NCI-H128 (cell line): ENCODE data around the gene THSD4.

Experiments
- DNase-seq: peaks from one replicate; lab custom pipeline; 2025; ENCODE audit not compliant: unreplicated experiment; lab: John Stamatoyannopoulos, UW

The THSD4 gene

DNA sequence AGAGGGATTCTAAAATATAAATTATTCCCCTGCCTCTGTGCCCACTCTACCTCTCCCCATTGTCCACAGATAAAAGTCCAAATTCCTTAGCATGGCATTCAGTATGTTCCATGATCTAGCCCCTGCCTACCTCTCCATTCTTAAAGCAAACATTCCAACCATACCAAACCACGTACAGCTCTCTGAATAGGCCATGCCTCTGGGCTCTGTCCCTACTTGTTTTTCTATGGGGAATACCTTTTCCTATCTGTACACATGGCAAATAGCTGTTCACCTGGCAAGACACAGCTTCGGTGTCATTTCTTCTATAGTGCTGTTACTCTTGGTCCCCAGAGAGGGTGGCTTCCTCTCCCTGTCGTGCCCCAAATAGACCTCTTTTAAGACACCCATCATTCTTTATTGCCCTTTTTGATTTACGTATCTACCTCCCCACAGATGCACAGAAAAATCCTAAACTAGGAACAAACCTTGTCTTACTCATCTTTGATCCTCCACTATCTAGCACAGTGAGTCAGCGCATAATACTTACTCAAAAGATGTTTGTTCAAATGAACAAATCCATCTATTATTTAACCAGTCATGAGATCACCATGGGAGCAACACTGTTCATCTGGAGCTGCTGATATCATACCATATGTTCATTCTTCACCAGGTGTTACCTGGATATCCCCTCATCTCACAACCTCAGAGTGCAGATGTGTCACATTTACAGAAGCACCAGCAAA lies 329.8 kb downstream of the THSD4 start:
- DNase-seq = no peak

GRCh38 chr15:71447328-71448250 lies 332.3 kb downstream of the THSD4 start:
- no peak for DNase-seq

- peak; percentile 30 for DNase-seq
These were observed 333.4 kb downstream of the THSD4 start for GRCh38 chr15:71448688-71449114.

GRCh38 chr15:71449363-71449762 lies 334.1 kb downstream of the THSD4 start:
- no peak for DNase-seq

DNA sequence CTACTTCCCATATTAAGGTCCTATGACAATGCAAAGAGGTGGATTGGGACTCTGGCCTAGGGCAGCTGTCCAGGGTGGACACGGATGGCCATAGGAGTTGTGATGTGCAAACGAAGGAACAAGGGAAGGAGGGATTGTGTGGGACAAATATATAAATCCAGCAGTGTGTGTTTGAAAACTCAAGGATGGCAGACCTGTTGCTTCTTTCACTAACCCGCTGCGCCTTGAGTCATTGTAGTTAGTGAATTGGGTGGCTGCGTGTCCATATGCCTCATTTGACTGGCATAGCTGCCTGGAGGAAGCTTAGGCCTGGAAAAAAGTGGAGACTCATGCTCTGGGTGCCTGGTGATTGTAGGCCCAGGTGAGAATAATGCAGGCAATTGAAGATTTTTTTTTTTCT lies 334.7 kb downstream of the THSD4 start:
- DNase-seq = no peak

GRCh38 chr15:71451130-71451529 lies 335.9 kb downstream of the THSD4 start:
- no peak for DNase-seq

GRCh38 chr15:71452893-71453292 lies 337.6 kb downstream of the THSD4 start:
- DNase-seq = no peak

DNA sequence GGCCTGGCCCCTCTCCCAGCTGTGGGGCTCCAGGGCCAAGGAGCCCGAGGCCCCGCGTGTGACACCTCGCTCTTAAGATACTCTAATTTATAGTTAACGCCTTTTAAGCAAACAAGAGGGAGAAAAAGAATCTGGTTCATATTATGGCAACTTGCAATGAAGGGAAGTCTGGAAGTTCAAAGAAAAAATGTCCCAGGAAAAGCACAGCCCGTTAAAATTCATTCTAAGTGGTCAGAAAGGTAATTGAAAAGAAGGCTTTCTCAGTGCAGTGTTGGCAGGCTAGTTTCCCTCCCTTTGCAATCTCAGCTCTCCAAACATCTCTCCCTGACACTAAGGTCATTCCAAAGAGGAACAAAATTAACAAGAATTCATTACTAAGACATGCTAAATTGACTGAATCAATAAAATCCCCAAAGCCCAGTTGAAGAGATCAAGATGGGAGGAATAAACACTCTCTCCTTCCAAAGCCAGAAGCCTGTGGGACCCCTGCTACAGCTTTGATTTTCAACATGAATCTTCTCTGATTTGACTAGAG lies 339.3 kb downstream of the THSD4 start:
- DNase-seq = no peak

DNA sequence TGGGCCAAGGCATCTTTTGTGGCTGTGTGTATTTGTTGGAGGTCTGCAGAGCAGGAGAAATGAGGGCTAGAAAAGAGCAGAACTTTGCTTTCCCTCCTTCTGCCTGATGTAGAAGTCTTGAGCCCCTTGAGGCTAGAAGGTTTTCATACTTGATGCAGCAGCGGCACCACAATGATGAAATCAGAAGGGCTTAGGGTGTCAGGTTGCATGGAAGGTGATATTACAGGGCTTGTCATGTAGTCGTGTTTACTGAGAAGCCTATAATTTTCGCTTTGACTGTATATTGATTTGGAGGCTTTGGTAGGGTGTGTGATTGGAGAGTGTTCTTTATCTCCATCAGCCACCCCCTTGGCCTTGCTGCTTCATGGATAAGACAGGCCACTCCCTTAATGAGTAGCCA lies 339.8 kb downstream of the THSD4 start:
- DNase-seq = no peak

DNA sequence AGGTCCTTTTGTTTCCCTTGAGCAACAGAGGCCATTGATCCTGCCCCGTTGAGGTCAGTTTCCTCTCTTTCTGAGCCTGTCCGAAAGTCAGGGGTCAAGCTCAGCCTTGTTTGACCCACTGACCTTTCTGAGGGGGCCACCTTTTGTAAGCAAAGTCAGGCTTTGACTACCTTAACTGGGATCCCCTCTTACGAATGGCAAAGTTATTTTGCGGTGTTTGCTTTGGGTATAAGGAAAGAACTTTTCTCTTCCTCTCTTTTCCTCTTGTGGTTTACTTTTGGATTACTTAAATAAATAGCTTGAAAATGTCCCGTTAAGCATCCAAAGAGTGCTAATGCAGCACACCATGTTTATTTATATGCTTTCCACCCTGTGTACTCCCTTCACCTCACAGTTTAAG lies 340.6 kb downstream of the THSD4 start:
- no peak for DNase-seq

- DNase-seq = no peak
These were observed 341.1 kb downstream of the THSD4 start for GRCh38 chr15:71456362-71456761.

- no peak for DNase-seq
These were observed 341.5 kb downstream of the THSD4 start for GRCh38 chr15:71456811-71457210.

GRCh38 chr15:71458089-71458660 lies 342.9 kb downstream of the THSD4 start:
- no peak for DNase-seq

GRCh38 chr15:71461748-71462147 lies 346.5 kb downstream of the THSD4 start:
- DNase-seq = no peak

DNA sequence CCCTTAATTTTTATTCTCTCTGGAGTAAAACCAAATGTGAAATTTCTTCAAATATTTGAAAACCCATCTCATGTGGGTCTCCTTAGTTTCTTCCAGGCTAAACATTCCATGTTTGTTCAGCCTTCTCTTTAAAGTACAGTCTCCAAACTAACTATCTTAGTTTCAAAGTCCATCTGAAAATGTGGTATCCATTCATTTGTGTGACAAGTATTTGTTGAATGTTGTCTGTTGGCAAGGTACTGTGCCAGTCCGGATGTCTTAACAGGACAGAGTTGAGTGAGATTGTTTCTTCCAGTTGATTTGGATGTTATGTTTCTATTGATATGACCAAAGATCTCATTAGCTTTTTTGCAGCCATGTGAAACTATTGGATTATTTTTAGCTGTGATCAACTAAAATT lies 347.4 kb downstream of the THSD4 start:
- DNase-seq = no peak

- no peak for DNase-seq
These were observed 347.9 kb downstream of the THSD4 start for GRCh38 chr15:71463156-71463665.

GRCh38 chr15:71465131-71465955 lies 350.1 kb downstream of the THSD4 start:
- no peak for DNase-seq

DNA sequence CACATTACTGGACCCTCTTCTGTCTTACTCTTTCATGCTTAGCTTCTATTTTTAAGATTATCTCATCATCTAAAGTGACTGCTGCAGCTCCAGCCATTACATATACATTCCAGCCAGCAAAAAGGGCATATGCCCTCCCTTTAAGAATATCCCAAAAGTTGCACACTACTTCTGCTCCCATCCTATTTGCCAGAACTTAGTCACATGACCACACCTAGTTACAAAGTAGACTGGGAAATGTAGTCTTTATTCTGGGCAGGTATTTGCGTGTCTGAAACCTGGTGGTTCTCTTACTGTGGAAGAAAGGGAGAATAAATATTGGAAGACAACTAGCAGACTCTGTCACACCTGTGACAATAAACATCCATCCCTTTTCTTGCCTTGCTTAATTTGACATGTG lies 353.4 kb downstream of the THSD4 start:
- DNase-seq = no peak

GRCh38 chr15:71469413-71469812 lies 354.1 kb downstream of the THSD4 start:
- DNase-seq = no peak

- DNase-seq = no peak
These were observed 356.1 kb downstream of the THSD4 start for GRCh38 chr15:71471347-71471746.

DNA sequence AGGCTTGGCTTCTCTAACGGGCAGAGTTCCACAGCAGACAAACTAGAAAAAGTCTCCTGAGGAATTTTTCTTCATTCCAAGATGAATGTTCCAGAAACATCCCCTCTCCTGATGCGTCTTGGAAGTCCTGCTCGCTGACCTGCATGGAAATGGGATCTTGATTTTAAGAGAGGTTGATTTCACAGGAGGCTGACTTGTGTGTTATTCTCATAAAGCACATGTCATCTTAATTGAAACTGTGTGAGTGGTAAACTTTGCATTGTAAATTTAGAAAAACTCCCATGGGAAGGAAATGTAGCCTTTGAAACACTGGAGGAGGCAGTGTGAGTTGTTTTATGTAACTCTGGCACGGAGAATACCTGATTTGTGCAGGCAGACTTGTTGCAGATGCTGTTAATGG lies 357.3 kb downstream of the THSD4 start:
- DNase-seq = no peak
